ENCODE measurements around the gene TEX13B. TPM values are rescaled to one million over a fixed set of nuclear protein-coding genes. Genes with fewer than 3 reads are reported as not detected.
"Not testable (repeated sequence)": the region's sequence is repeated elsewhere in the genome, so short reads cannot be mapped to it uniquely, and the experiment has no call there.

The TEX13B gene
- total RNA-seq: not detected

GRCh38 chrX:107982356-107982755, at the start of gene TEX13B:
TEX13B (minus strand) TSS chrX:107982370; CDS start chrX:107982127, 243 bp downstream.
- FAIRE-seq (no peak), DNase-seq (ENCODE audit: low spot score in 2 of 2) (no peak)

GRCh38 chrX:108029928-108030711, 48.0 kb upstream of the TEX13B start:
- FAIRE-seq: no peak
- DNase-seq (ENCODE audit: low spot score in 2 of 2): no peak

- FAIRE-seq (no peak), DNase-seq (ENCODE audit: low spot score in 2 of 2) (no peak)
Observed at GRCh38 chrX:108028854-108029253, 46.7 kb upstream of the TEX13B start.

- DNase-seq (ENCODE audit: low spot score in 2 of 2) (no peak), FAIRE-seq (no peak)
Observed at GRCh38 chrX:108025954-108026600, 43.9 kb upstream of the TEX13B start.

- DNase-seq (ENCODE audit: low spot score in 2 of 2) (no peak), FAIRE-seq (no peak)
Observed at GRCh38 chrX:108025376-108025775, 43.2 kb upstream of the TEX13B start.

- DNase-seq (ENCODE audit: low spot score in 2 of 2) (no peak), FAIRE-seq (no peak)
Observed at GRCh38 chrX:108022491-108023089, 40.4 kb upstream of the TEX13B start.

- DNase-seq (ENCODE audit: low spot score in 2 of 2) (no peak), FAIRE-seq (no peak)
Observed at GRCh38 chrX:108020631-108021030, 38.5 kb upstream of the TEX13B start.

- FAIRE-seq (no peak), DNase-seq (ENCODE audit: low spot score in 2 of 2) (no peak)
Observed at GRCh38 chrX:108019382-108019875, 37.3 kb upstream of the TEX13B start.

- FAIRE-seq (no peak), DNase-seq (ENCODE audit: low spot score in 2 of 2) (no peak)
Observed at GRCh38 chrX:108018656-108019381, 36.6 kb upstream of the TEX13B start.

GRCh38 chrX:108001218-108001814, 19.1 kb upstream of the TEX13B start:
- no peak for FAIRE-seq

GRCh38 chrX:108000751-108001150, 18.6 kb upstream of the TEX13B start:
- FAIRE-seq: no peak
- DNase-seq (ENCODE audit: low spot score in 2 of 2): no peak

More at GRCh38 chrX:108001218-108001814, 19.1 kb upstream of the TEX13B start:
- no peak for DNase-seq (ENCODE audit: low spot score in 2 of 2)

GRCh38 chrX:107996124-107996523, 14.0 kb upstream of the TEX13B start:
- no peak for FAIRE-seq

GRCh38 chrX:107985033-107985432, 2.9 kb upstream of the TEX13B start:
- no peak for DNase-seq (ENCODE audit: low spot score in 2 of 2)
- no peak for FAIRE-seq

More at GRCh38 chrX:107996124-107996523, 14.0 kb upstream of the TEX13B start:
- no peak for DNase-seq (ENCODE audit: low spot score in 2 of 2)

GRCh38 chrX:107979534-107979933, 2.6 kb downstream of the TEX13B start:
- DNase-seq (ENCODE audit: low spot score in 2 of 2): no peak
- no peak for FAIRE-seq

GRCh38 chrX:107978707-107979307, 3.4 kb downstream of the TEX13B start:
- FAIRE-seq (no peak), DNase-seq (ENCODE audit: low spot score in 2 of 2) (no peak)

GRCh38 chrX:107978071-107978470, 4.1 kb downstream of the TEX13B start:
- no peak for FAIRE-seq

GRCh38 chrX:107971636-107972035, 10.5 kb downstream of the TEX13B start:
- FAIRE-seq: no peak
- no peak for DNase-seq (ENCODE audit: low spot score in 2 of 2)

More at GRCh38 chrX:107978071-107978470, 4.1 kb downstream of the TEX13B start:
- no peak for DNase-seq (ENCODE audit: low spot score in 2 of 2)

- FAIRE-seq: no peak
- no peak for DNase-seq (ENCODE audit: low spot score in 2 of 2)
Observed at GRCh38 chrX:107970073-107970472, 12.1 kb downstream of the TEX13B start.

- FAIRE-seq (no peak), DNase-seq (ENCODE audit: low spot score in 2 of 2) (no peak)
Observed at GRCh38 chrX:107968623-107969022, 13.5 kb downstream of the TEX13B start.

GRCh38 chrX:107955337-107955736, 26.8 kb downstream of the TEX13B start:
- not testable (repeated sequence) for FAIRE-seq; DNase-seq (ENCODE audit: low spot score in 2 of 2)
